ENCODE results near the gene ADAMTS2.

GRCh38 chr5:179316111-179316551, 29.1 kb downstream of the ADAMTS2 start:
- no peak for TF ChIP-seq CTCF (IDR thresholded peaks at IDR 0.05)
- no peak for TF ChIP-seq POLR2A (IDR thresholded peaks at IDR 0.05)

Measured in lower leg skin (tissue), 3 donors.